Measurements from ENCODE around the gene LAMA4.

Gene LAMA4

DNA sequence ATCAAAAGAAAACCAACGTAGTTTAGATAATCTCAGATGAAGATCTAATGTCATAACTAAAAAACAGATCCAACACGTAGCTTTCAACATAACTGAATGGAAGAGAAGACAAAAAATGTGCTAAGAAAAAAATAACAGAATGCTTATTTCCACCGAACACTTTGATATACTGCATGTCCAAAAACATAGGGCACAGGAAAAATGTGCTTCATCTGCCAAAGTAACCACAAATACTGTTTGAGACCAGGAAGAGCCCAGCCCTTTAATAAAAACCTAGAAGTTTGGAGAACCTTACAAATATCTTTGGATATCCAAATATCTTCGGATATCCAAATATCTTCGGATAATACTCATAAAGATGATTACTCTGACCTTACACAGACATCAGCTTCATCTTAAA, 19.8 kb downstream of the LAMA4 start:
- no peak for DNase-seq

DNA sequence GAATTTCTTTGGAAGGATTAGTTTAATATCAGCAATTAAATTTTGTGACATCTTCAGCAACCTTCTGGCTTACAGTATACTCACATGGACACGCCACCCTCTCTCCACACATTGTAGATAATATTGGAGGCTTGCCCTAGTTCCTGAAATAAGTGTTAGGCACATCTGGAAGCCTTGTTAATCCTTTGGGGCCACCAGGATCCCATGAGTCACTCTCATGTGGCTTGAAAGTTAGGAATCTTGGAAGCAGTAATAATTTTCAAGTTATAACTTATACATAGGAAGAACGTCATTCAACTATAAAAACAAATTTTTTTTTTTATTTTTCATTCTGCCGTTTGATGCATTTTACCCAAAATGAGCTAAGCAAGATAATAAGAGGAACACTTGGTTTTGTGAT, 20.5 kb downstream of the LAMA4 start:
- no peak for DNase-seq

DNA sequence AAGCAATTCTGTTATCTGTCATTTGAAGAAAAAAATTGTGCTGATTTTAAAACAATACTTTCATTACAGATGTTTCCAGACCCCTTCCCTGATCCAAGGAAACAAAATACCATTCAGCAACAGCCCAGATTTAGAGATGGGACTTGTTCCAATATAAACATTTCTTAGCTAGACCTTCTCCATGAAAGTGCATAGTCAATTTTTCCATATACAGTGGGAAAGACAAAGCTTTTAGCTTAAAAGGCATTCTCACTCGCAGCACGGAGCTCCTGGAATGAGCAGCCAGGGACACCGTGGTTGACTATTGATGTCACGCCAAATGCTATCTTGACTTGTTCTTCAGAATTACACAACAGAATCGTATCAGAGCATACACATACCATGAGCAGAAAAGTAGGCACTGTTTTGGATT, 21.5 kb downstream of the LAMA4 start:
- no peak for DNase-seq

DNA sequence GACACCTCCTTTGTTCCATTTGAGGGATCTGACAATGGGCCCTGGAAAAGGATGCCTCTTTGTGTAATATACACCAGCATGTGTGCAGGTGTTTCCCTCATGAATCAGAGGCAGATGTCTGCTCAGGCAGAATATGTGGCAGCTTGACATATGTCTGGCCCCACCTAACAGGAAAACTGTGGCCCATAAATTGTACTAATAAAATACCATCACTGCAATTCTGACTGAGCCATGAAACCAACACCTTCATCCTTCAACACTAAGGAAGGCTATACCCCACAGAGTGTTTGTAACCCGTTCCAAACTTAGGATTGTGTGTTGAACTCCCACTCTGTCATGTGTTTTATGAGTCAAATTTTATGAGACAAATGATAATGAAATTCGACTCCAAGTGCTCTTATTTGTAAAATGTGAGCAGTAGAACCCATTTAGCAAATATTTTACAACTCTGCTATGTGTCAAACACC, 22.7 kb downstream of the LAMA4 start:
- DNase-seq: peak; percentile 96

DNA sequence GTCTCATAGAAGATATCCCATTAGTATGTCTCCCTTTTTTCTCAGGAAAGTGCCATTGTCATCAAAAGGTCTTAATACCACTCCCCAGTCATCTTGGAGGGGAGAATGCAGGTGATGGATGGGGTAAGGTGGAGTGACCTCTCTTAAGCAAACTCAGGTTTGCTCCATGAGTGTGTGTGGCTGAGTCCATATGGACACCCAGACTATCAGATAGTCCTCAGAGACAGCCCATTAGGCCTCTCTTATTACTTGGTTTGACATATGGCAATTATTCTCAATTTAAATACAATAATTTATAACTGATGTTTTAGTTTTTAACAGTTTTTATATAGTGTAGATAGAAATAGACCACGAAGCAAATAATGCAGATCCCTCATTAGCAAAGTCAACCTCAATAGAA, 23.2 kb downstream of the LAMA4 start:
- DNase-seq: peak; percentile 81

DNA sequence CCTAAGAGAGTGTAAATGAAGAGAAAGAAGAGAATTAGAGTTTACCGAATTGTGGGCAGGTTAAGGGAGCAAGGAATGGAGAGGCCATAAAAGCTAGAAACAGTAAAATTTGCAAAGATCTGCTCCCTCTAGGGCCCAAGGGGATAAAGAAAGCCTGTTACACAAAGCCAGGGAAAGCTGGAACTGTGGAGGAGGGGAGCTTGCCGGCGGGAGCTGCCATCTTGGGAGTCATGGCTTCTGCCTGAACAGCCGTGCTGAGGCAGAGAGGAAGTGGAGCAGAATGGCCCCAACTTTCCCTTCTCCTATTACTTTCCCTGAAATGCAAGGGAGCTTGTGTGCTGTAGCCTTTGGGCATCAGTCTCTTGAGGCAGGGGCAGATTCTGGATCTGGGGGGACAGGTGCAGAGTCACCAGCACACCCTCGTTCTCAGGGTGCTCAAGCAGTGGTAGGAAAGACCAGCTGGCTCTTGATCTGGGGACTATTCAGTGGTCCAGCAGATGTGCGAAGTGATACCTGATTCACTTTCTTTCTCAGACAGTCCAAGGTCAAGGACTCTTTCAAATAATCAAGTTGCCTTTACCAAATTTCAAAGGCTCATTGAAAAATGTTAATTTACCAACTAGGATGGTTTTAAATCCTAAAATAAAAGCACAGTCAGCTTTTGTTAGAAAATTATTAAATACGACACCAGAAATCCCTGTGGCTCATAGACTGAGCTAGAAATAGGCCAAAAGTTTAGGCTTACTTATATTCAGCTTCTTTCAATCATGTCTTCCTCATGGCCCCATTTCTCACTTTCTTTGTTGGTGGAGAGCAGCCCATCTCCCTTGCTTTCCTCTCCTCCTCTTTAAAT, 25.7 kb downstream of the LAMA4 start:
- no peak for DNase-seq

DNA sequence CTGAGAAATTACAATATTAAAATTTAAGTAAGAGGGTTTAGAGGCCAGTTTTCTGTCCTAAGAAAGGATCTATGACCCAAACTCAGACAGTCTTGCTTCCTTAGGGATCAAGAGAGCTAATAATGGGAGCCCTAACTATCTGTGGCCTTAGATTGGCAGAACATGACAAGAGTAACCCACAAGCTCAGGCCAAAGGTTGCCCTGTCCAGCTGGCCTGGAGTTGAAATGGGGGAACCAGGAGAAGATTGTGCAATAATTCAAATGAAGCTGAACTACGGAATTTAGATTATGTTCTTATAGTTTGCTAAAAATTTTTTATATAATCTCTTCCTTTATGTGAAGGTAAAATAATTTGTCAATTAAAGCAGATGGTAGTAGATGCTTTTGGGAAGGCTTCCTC, 26.4 kb downstream of the LAMA4 start:
- DNase-seq: no peak

DNA sequence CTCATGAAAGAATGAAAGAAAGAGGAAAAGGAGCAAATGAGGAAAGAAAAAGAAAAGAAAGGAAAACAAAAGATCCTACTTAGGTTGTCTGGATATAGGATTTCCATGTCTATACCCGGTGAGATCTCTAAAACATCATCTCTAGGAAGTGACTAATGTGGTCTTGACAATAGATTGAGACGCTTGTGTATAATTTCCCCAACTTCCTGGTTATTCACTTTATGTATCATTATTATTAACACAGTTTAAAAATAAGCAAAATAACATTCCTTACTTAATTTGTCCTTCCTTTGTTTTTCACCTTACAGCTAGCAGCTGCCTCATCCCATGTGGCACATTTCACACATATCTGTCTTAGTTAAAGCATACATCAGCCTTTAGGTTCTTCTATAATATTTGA, 27.0 kb downstream of the LAMA4 start:
- no peak for DNase-seq

DNA sequence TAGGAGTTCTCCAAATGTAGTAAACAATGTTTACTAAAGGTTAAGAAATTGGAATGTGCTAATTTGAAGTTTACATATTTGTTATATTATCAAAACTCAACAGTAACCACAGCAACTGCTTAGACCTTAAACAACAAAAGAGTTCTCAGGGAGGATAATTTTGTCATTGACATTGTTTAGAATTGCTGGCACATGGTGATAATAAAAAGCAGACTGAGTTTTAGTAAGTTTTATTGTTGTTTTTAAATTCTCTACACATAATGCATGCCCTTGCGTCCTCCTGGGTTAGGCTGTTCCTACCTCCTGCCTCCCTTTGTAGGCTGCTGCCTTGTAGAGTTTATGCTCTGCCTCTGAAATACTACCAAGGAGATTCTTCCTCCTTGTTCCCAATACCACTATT, 28.7 kb downstream of the LAMA4 start:
- DNase-seq: no peak

DNA sequence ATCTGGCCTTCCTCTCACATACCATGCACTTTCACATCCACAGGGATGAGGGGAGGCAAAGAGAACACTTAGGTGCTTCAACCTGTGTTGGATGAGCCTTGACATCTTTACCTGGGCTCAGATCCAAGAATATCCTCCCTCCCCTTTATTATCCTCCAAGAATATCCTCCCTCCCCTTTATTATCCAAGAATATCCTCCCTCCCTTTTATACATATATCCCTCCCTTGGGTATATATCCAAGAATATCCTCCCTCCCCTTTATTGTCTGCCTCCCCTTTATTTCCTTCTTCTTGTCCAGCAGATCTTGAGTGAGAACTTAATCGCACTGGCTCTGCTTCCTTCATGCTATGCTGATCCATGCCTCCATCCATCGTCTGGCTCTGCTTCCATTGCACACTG, 30.3 kb downstream of the LAMA4 start:
- no peak for DNase-seq

DNA sequence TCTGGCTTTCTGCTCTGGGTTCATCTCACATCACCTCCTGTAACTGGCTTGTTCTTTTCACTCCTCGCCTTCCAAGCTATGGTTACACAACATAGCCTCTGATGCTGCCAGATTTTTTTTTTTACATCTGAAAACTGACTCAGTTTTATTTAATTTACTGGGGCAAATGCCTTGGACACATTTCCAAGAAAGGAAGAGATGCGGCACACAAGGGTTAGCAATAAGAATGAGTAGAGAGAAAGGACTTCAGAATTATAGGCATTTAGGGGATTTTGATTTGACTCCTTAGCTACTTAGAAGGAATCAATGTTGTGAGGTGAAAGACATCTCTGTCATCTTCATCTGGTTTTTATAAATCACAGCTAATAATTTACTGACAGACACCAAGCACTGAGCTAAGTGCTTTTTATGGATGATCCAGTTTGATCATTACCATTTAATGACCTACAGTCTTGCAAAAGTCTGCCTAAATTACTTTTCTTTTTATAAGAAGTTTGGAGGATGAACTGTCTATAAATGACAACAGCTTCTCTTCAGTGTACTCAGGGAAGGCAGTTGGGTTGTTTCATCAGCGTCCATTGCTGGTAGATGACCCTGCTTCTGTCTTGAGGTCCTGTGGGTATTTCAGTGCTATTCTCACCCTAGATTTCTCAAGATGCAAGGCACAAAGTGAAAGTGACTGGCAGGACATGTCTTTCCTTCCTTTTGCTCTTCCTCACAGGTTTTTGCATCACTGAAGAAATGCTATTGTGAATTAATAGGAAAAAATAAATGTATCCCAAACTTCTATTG, 31.1 kb downstream of the LAMA4 start:
- DNase-seq: no peak

DNA sequence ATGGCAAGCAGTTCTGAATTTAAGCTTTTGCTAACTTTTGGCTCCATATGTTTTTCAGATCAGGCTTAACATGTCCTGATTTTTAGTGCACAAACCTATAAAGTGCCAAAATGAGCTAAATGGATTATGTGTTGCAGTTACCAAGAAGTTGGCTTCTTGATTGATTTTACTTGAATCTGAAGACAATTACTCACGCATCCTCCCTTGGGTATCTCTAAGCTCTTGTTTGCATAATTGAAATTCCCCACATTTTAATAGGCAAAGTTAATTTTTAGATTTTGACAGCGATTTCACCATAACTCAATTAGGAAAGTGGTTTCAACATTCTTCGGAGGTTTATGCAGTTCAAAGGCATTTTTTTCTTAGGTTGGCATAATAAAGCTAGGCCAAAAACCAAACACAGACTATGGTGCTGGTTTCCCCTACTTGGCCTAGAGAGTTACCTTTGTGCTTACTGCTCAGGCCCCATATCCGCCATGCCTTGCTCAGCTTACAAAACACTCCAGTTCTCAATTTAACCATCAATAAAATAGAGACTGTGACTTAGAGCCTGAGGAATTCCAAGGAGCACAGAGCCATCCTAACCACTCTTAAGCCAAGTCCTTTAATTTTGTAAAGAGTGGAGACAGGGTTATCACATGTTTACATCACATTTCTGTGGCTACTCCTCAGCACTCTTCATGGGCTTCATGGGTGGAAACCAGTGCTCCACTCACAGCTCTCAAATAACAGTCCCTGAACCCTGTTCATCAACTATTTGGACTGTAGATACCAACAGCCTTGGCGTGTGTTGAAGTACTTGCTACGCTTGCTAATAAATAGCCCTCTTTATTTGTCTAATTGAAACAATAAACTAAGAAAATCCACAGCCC, 32.1 kb downstream of the LAMA4 start:
- DNase-seq: no peak

DNA sequence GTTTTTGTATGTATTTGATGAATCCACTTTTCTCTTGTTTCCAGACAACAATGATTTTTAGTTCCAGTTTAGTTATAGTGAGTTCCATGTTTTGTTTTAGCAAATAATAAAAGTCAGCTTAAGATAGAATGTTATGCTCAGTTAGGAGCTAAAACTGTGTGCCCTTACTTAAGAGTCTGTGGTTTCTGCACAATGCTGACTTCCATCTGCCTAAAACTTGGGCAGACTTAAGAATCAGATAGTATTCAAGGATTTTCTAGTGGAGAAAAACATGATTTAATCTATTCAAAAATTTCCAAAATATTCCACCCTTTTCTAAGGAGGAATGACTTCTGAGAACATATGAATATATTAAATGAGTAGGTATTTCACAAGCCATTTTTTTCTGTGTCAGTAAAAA, 32.8 kb downstream of the LAMA4 start:
- no peak for DNase-seq

DNA sequence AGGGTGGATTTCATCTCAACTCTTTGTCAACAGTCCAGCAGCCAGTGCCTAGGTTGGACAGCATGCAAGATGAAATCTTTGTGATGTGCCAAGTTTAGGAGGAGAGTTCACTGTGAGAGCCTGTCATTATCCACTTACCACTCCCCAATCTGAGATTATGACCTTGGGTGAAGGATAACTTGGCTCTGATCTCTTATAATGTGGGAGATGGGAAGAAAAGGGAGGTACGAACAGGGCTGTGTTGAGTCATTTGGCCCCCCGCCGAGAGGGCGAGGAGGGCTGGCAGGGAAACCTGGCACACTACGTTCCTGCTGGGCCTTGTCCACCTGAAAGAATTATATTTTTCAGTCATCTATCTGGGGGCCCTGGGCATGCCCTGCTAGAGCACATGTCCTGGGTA, 35.8 kb downstream of the LAMA4 start:
- DNase-seq: no peak

DNA sequence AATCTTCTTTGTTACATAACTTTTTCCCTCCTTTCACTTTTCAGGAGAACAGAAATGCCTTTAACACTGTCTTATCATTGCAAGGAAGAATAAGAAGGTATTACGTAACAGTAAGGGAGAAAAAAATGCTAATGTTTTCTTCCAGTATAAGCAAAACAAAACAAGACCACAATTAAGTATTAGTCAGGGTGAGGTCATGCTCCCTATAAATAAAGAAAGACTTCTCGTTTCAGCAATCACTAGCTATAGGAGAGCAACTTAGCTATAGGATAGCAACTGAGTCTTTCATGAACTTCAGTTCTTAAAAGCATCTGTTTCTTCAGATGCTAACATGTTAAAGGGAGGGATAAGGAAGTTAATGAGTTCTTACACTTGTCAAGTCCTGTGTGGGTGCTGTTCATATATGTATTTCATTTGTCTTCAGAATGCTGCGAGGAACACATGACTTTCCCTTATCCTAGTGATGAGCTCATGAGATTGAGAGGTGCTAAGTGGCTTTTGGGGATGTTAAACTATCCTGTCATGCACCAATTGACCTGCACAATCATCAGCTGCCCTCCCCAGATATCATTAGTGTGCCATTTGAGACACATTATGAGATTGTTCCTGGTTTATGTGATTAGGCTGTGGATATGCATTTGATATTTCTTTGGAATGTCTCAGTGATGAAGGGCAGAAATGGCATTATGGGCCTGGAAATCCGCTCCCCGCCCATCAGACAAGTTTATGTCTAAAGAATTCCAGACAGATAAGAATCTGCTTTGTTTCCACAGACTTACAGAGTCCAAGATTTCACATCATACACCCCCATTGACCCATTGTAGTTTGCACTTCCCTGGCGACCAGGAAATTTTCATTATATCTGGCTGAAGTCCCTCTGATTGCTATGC, 37.5 kb downstream of the LAMA4 start:
- DNase-seq: no peak

DNA sequence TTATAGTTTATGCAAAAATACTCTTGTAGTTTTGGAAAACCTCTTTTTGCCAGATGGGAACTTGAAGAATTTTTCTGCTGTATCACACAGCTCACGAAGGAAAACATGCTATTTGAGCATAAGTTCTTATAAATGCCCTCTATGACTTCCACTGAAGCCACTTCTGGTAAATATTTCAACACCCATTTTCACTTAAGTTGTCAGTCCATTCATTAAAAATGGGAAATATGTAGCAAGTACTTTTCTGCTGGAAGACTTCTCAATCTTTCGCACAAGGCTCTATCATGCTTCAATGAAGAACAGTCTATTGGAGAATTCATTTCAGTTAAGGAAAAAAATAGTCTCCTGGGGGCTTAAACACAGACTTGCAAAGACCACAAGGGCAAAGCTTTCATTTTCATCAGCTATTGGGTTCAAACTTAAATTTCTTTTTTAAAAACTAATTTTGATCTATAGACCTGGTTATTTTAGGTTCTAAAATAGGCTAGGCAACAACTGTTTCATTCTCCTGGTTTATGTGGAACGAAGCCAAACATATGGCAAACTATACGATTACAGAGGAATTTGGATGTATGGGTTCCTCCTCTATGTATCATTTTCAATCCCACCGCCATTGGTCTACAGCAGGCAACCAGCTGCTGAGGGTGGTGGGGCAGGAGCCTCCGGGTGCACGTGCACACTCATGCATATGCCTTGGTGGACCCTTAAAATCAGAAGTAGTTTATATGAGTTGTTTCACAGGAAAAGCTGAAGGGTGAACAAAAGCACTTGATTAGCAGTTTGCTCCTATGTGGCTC, 38.7 kb downstream of the LAMA4 start:
- no peak for DNase-seq

DNA sequence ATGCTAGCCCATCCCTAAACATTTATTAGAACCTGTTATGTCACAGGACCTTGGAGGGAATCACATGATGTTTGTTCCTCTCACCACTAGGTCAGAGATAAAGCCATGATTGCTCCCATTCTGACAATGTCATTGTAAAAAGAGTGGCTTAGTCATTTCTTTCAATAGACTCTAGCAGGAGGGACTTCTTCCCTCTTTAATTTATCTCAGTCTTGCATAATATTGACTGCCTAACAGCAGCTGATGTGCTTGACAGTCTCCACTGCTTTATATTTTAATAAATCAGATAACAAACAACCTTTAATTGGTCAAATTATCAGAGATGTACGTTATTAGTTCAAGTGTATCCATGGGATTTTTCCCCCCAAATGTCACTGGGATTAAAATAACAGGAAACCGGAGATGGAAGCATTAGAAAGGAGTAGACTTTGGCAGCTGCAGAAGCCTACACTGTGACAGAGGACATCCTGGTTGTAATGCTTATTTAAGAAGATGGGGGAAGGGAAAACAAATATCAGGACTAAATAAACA, 39.6 kb downstream of the LAMA4 start:
- peak; percentile 89 for DNase-seq

DNA sequence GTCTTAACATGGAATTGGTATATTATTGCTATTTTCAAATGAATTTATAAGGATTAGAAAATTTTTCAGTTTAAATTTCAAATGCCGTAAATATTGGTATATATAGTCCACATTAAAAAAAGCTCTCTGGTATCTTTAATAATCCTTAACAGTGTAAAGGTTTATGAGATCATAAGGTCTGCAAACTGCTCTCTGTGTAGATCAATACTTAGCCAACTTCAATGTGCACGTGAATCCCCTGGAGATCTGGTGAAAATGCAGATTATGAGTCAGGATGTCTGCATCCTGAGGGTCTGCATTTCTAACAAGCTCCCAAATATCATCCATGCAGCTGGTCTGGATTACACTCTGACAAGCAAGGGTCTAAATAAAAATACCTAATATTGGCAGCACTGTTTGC, 43.5 kb downstream of the LAMA4 start:
- DNase-seq: no peak

DNA sequence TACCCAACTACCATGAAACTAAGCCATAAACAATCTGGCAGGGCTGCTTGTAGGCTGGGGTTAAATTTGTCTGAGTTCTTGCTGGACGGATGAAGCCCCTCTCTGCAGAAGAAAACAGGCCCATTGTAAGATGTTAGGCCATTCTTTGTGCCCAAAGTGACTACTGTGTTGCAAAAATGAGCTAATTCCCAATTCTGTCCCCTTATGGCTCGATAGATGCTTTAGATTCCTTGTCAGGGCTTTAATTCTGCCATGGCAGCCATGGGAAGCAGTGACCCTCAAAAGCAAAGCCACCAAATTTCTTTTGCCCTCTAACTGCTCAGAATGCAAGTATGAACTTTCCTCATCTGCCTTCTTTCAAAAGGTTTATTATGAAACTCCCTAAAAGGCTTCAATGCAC, 45.2 kb downstream of the LAMA4 start:
- DNase-seq: no peak

DNA sequence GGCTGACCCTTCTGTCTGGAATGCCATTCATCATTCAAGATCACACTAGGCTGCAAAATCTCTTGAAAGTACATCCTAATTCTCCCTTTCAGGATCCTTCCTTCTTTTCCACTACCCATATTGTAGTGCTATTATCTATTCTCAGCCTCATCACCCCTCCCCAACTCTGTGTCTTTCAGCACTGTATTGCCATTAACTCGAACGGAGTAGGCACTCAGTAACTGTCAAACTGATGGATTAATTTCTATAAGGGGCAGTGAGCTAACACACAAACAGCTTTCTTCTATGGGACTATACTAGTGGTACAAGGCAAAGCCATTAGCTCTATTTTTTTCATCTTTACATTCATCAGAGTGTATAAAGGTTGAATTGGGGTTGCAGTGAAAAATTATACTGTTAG, 46.6 kb downstream of the LAMA4 start:
- no peak for DNase-seq

DNA sequence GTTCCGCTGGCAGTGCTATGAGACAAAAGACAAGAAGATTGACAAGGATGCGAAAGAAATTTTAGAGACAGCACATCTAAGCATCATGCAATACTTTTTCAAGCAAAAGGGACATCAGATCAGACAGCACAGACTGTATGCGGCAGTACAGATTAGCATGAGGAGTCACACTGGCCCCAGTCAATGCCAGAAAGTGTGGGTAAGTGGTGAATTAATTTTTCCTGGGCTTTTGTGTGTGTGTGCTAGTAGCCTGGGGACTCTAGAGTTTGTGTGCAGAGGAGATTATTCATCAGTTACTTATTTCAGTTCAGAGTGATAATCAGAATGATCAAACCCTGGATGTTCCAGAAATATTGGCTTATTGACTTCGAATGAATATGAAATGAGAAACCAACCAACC, 47.2 kb downstream of the LAMA4 start:
- DNase-seq: no peak
